Measurements from ENCODE around the gene ZNF470. TPM values are rescaled to one million over a fixed set of nuclear protein-coding genes. Genes with fewer than 3 reads are reported as not detected.
A peak's percentile ranks its signal among the peaks of the same experiment; 100 is the strongest.

The ZNF470 gene
- polyA plus RNA-seq (ENCODE audit: low read depth in 6 of 6) = 1 to 10 TPM; 1.6 to 4.5 (median 2.8) TPM

DNA sequence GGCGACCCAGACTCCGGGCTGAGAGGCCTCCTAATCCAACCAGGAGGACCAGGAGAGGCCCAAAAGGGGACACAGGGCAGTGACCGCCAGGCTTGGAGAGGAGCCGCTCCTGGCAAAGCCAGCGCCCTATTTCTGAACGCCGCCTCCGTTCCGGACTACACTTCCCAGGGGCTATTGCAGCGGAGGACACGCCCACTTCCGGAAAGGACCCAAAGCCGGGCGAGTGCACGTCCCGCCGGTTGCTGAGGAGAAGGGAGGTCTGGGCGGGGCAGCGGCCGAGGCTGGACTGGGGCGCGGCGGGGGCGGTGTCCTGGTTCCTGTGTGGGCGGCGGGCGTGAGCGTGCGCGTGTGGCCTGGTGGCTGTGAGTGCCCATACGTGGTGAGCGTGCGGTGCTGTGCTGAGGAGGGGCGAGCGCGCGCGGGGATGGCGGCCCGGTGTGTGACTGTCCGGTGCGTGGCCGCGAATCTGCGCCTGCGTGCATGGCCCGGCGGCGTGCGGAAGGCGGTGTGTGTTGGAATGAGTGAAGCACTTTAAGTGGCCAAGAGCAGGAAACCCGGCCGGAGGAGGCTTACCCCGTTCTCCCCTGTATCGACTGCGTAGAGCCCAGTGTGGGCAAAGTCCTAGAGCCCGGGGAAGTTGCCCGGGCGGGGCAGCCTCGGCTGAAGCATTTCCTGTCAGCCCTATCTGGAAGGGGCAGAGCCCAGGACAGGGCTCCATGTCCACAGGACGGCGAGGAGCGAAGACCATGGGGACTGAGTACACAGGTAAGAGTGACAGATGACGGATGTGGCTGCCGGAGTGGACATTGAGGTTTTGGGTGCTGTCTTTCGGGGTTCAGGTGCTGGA lies at the start of gene ZNF470:
TSS of gene ZNF470 (plus strand) at position 195 of the 847 bp plus-strand sequence. CDS start 2,844 bp downstream, outside the sequence.
- Mint-ChIP-seq H3K27me3 (no peaks in the 10 kb centered on the region), H3K4me3 (peak within 1 kb of the TSS; percentile 89 to 98 (median 97)), H3K4me1 (peaks cover 15 to 27% (median 16%) of the 10 kb centered on the region in 3 donors), H3K27ac (peak within 1 kb of the TSS; percentile 75 to 95 (median 91)), H3K36me3 (peaks cover 41 to 42% of the 10 kb centered on the region in 2 donors), H3K9me3 (peaks cover 11 to 73% (median 62%) of the 10 kb centered on the region in 7 donors)
- ATAC-seq (ENCODE audit: low read depth in 2 of 2) = peak; percentile 98
- peak; percentile 86 for DNase-seq

- DNase-seq (no peak), ATAC-seq (ENCODE audit: low read depth in 2 of 2) (no peak)
- no peak overlapping the region for H3K4me3 Mint-ChIP-seq
- no peak overlapping the region for H3K27ac Mint-ChIP-seq
- H3K4me1 Mint-ChIP-seq = no peaks in the 10 kb centered on the region
- peaks cover 18 to 97% (median 84%) of the 10 kb centered on the region in 7 donors for H3K9me3 Mint-ChIP-seq
- peaks cover 39 to 58% of the 10 kb centered on the region in 2 donors for H3K36me3 Mint-ChIP-seq
- no peaks in the 10 kb centered on the region for H3K27me3 Mint-ChIP-seq
Observed at GRCh38 chr19:56525214-56525860, 41.9 kb upstream of the ZNF470 start.

GRCh38 chr19:56537442-56537841 lies 29.8 kb upstream of the ZNF470 start:
- DNase-seq (no peak), ATAC-seq (ENCODE audit: low read depth in 2 of 2) (no peak)
- Mint-ChIP-seq H3K36me3 (peaks cover 26 to 45% of the 10 kb centered on the region in 2 donors), H3K9me3 (peaks cover 15 to 77% (median 63%) of the 10 kb centered on the region in 7 donors), H3K4me3 (peak overlapping the region; percentile 91 to 97 (median 94)), H3K4me1 (peaks cover 26 to 29% (median 26%) of the 10 kb centered on the region in 3 donors), H3K27ac (peak overlapping the region; percentile 63 to 99 (median 92)), H3K27me3 (peaks cover 0 to 6% (median 0%) of the 10 kb centered on the region in 3 donors)

GRCh38 chr19:56538254-56538760 lies 29.0 kb upstream of the ZNF470 start:
- H3K4me3 Mint-ChIP-seq = peak overlapping the region; percentile 91 to 97 (median 94)
- peaks cover 26 to 29% (median 26%) of the 10 kb centered on the region in 3 donors for H3K4me1 Mint-ChIP-seq
- peak; percentile 88 to 91 for ATAC-seq (ENCODE audit: low read depth in 2 of 2)
- peaks cover 24 to 41% of the 10 kb centered on the region in 2 donors for H3K36me3 Mint-ChIP-seq
- no peaks in the 10 kb centered on the region for H3K27me3 Mint-ChIP-seq
- peaks cover 15 to 73% (median 60%) of the 10 kb centered on the region in 7 donors for H3K9me3 Mint-ChIP-seq
- peak overlapping the region; percentile 87 to 99 (median 97) for H3K27ac Mint-ChIP-seq
- peak; percentile 94 for DNase-seq

GRCh38 chr19:56538761-56539263 lies 28.5 kb upstream of the ZNF470 start, which contains the start of gene ZFP28:
ZFP28 (plus strand) TSS chr19:56538948; CDS start chr19:56539019, 71 bp downstream.
- H3K9me3 Mint-ChIP-seq = peaks cover 15 to 76% (median 60%) of the 10 kb centered on the region in 7 donors
- peaks cover 26 to 29% (median 26%) of the 10 kb centered on the region in 3 donors for H3K4me1 Mint-ChIP-seq
- H3K36me3 Mint-ChIP-seq = peaks cover 27 to 40% of the 10 kb centered on the region in 2 donors
- H3K27ac Mint-ChIP-seq = peak within 1 kb of the TSS; percentile 87 to 99 (median 97)
- DNase-seq = no peak
- no peaks in the 10 kb centered on the region for H3K27me3 Mint-ChIP-seq
- H3K4me3 Mint-ChIP-seq = peak within 1 kb of the TSS; percentile 91 to 97 (median 95)
- ATAC-seq (ENCODE audit: low read depth in 2 of 2) = peak; percentile 56 to 64

DNA sequence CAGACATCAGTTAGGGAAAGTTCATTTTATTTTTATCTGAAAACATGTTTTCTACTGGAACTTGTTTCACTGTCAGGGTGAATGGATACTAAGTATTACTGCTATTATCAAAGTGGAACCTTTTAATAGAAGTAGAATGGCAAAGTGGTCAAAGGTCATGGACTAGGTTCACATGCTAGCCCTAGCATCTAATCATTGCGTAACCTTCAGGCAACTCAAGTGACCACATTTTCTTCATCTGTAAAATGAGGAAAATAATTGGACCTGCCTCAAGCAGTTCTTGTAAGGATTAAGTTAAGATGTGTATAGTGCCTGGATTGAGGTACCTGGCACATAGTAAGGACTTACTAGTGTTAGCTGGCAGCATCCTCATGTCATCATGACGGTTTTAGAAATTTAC lies 23.5 kb upstream of the ZNF470 start:
- no peak overlapping the region for H3K27ac Mint-ChIP-seq
- no peaks in the 10 kb centered on the region for H3K27me3 Mint-ChIP-seq
- H3K4me1 Mint-ChIP-seq = peaks cover 15 to 20% (median 17%) of the 10 kb centered on the region in 3 donors
- no peak for DNase-seq
- H3K4me3 Mint-ChIP-seq = no peak overlapping the region
- peaks cover 9 to 71% (median 55%) of the 10 kb centered on the region in 7 donors for H3K9me3 Mint-ChIP-seq
- H3K36me3 Mint-ChIP-seq = peaks cover 48 to 52% of the 10 kb centered on the region in 2 donors
- ATAC-seq (ENCODE audit: low read depth in 2 of 2) = no peak

DNA sequence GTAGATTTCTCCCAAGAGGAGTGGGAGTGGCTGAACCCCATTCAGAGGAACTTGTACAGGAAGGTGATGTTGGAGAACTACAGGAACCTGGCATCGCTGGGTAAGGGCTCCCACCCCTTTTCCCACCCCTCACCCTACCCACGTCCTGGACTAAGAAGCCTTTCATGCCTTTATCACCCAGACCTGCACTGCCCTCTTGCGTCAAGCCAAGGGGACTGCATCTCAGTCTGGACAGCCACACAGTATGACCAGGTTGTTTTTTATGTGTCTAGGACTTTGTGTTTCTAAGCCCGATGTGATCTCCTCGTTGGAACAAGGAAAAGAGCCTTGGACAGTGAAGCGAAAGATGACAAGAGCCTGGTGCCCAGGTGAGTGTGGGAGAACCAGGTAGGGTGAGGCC lies 19.7 kb upstream of the ZNF470 start:
- H3K9me3 Mint-ChIP-seq = peaks cover 6 to 81% (median 63%) of the 10 kb centered on the region in 7 donors
- H3K4me1 Mint-ChIP-seq = no peaks in the 10 kb centered on the region
- no peak for DNase-seq
- H3K27ac Mint-ChIP-seq = no peak overlapping the region
- no peaks in the 10 kb centered on the region for H3K27me3 Mint-ChIP-seq
- no peak for ATAC-seq (ENCODE audit: low read depth in 2 of 2)
- peak overlapping the region in 1 of 8 donors; percentile 52 for H3K4me3 Mint-ChIP-seq
- H3K36me3 Mint-ChIP-seq = peaks cover 52 to 59% of the 10 kb centered on the region in 2 donors

DNA sequence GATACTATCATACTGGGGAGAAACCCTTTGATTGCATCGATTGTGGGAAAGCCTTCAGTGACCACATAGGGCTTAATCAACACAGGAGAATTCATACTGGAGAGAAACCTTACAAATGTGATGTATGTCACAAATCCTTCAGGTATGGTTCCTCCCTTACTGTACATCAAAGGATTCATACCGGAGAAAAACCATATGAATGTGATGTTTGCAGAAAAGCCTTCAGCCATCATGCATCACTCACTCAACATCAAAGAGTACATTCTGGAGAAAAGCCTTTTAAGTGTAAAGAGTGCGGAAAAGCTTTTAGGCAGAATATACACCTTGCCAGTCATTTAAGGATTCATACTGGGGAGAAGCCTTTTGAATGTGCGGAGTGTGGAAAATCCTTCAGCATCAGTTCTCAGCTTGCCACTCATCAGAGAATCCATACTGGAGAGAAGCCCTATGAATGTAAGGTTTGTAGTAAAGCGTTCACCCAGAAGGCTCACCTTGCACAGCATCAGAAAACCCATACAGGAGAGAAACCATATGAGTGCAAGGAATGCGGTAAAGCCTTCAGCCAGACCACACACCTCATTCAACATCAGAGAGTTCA lies 12.9 kb upstream of the ZNF470 start:
- Mint-ChIP-seq H3K4me3 (no peak overlapping the region), H3K27me3 (no peaks in the 10 kb centered on the region), H3K36me3 (peaks cover 59 to 61% of the 10 kb centered on the region in 2 donors), H3K27ac (no peak overlapping the region), H3K9me3 (peaks cover 18 to 91% (median 75%) of the 10 kb centered on the region in 7 donors), H3K4me1 (no peaks in the 10 kb centered on the region)
- ATAC-seq (ENCODE audit: low read depth in 2 of 2) = no peak
- DNase-seq = no peak

- Mint-ChIP-seq H3K4me3 (no peak overlapping the region), H3K4me1 (peaks cover 16 to 18% (median 16%) of the 10 kb centered on the region in 3 donors), H3K27me3 (no peaks in the 10 kb centered on the region), H3K27ac (no peak overlapping the region), H3K36me3 (peaks cover 41 to 49% of the 10 kb centered on the region in 2 donors), H3K9me3 (peaks cover 11 to 91% (median 82%) of the 10 kb centered on the region in 7 donors)
- DNase-seq (no peak), ATAC-seq (ENCODE audit: low read depth in 2 of 2) (no peak)
Observed at GRCh38 chr19:56562766-56563165, 4.5 kb upstream of the ZNF470 start.

- H3K4me3 Mint-ChIP-seq = peak overlapping the region; percentile 89 to 98 (median 97)
- H3K9me3 Mint-ChIP-seq = peaks cover 11 to 75% (median 66%) of the 10 kb centered on the region in 7 donors
- peaks cover 41 to 48% of the 10 kb centered on the region in 2 donors for H3K36me3 Mint-ChIP-seq
- no peaks in the 10 kb centered on the region for H3K27me3 Mint-ChIP-seq
- H3K27ac Mint-ChIP-seq = peak overlapping the region; percentile 75 to 95 (median 91)
- DNase-seq (no peak), ATAC-seq (ENCODE audit: low read depth in 2 of 2) (peak; percentile 31 to 33)
- H3K4me1 Mint-ChIP-seq = peaks cover 15 to 27% (median 16%) of the 10 kb centered on the region in 3 donors
Observed at GRCh38 chr19:56566904-56567273, 379 bp upstream of the ZNF470 start.

GRCh38 chr19:56572589-56572988 lies 5.3 kb downstream of the ZNF470 start:
- Mint-ChIP-seq H3K4me3 (no peak overlapping the region), H3K9me3 (peaks cover 21 to 78% (median 74%) of the 10 kb centered on the region in 7 donors)

DNA sequence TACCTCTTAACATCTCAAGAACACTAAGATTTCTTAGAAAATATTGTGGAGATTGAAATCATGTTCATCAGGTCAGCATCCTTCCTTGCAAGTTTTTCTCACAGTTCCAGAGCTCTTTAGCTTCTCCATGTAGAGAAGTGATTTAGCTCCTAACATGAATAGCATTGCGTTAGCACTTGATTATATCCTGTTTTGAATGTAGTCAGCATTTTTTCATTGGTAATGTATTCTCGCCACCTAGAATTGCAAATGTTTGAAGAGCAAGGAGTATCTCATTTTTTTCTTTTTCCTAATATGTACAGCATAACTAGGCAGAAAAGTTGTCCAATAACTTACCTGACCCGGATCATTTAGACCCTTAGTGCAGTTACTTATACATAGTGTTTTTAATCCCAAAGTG lies 6.6 kb downstream of the ZNF470 start:
- Mint-ChIP-seq H3K4me3 (no peak overlapping the region), H3K36me3 (peaks cover 61 to 68% of the 10 kb centered on the region in 2 donors), H3K9me3 (peaks cover 21 to 87% (median 86%) of the 10 kb centered on the region in 7 donors), H3K27ac (no peak overlapping the region), H3K4me1 (peaks cover 0 to 4% (median 0%) of the 10 kb centered on the region in 3 donors), H3K27me3 (no peaks in the 10 kb centered on the region)
- no peak for ATAC-seq (ENCODE audit: low read depth in 2 of 2)
- DNase-seq = no peak

More at GRCh38 chr19:56572589-56572988, 5.3 kb downstream of the ZNF470 start:
- no peaks in the 10 kb centered on the region for H3K27me3 Mint-ChIP-seq
- no peak overlapping the region for H3K27ac Mint-ChIP-seq
- DNase-seq (no peak), ATAC-seq (ENCODE audit: low read depth in 2 of 2) (no peak)
- peaks cover 4 to 13% (median 6%) of the 10 kb centered on the region in 3 donors for H3K4me1 Mint-ChIP-seq
- peaks cover 61 to 65% of the 10 kb centered on the region in 2 donors for H3K36me3 Mint-ChIP-seq

Data from naive B cell (primary cell).